ENCODE results near the gene ADM.

The ADM gene

GRCh38 chr11:10349806-10350205 is 44.9 kb downstream of the ADM start:
- DNase-seq (ENCODE audit: low read depth): no peak
- TF ChIP-seq CTCF (conservative IDR thresholded peaks at IDR 0.05; ENCODE audit: control insufficient read depth, insufficient read depth, low read depth, low read length): no peak
- H3K4me3 ChIP-seq (ENCODE audit: control insufficient read depth, low read depth, low read length): no peak overlapping the region

- peak; percentile 78 for DNase-seq (ENCODE audit: low read depth)
- no peak overlapping the region for H3K4me3 ChIP-seq (ENCODE audit: control insufficient read depth, low read depth, low read length)
- TF ChIP-seq CTCF (conservative IDR thresholded peaks at IDR 0.05; ENCODE audit: control insufficient read depth, insufficient read depth, low read depth, low read length): no peak
Observed at GRCh38 chr11:10350334-10350733, 45.5 kb downstream of the ADM start.

- H3K4me3 ChIP-seq (ENCODE audit: control insufficient read depth, low read depth, low read length): no peak overlapping the region
- DNase-seq (ENCODE audit: low read depth): no peak
- no peak for TF ChIP-seq CTCF (conservative IDR thresholded peaks at IDR 0.05; ENCODE audit: control insufficient read depth, insufficient read depth, low read depth, low read length)
Observed at GRCh38 chr11:10351435-10351764, 46.5 kb downstream of the ADM start.

GRCh38 chr11:10351765-10352641 is 47.1 kb downstream of the ADM start:
- no peak overlapping the region for H3K4me3 ChIP-seq (ENCODE audit: control insufficient read depth, low read depth, low read length)
- peak; percentile 89 for DNase-seq (ENCODE audit: low read depth)
- no peak for TF ChIP-seq CTCF (conservative IDR thresholded peaks at IDR 0.05; ENCODE audit: control insufficient read depth, insufficient read depth, low read depth, low read length)

GRCh38 chr11:10352921-10353550 is 48.2 kb downstream of the ADM start:
- DNase-seq (ENCODE audit: low read depth): no peak
- no peak for TF ChIP-seq CTCF (conservative IDR thresholded peaks at IDR 0.05; ENCODE audit: control insufficient read depth, insufficient read depth, low read depth, low read length)
- no peak overlapping the region for H3K4me3 ChIP-seq (ENCODE audit: control insufficient read depth, low read depth, low read length)

- H3K4me3 ChIP-seq (ENCODE audit: control insufficient read depth, low read depth, low read length): no peak overlapping the region
- no peak for DNase-seq (ENCODE audit: low read depth)
- no peak for TF ChIP-seq CTCF (conservative IDR thresholded peaks at IDR 0.05; ENCODE audit: control insufficient read depth, insufficient read depth, low read depth, low read length)
Observed at GRCh38 chr11:10354389-10354788, 49.5 kb downstream of the ADM start.
